Caki2 (cell line): Measurements from ENCODE around the gene NDUFA6. TPM values are rescaled to one million over a fixed set of nuclear protein-coding genes. Genes with fewer than 3 reads are reported as not detected.

Experiments
- DNase-seq: peaks from one replicate; pipeline ENCODE4 v3.0.0-alpha.2; 2015; ENCODE audit warnings: low read depth
- in situ Hi-C: cut with HindIII; loops from 2 replicates; pipeline ENCODE4 v1.10.0; 2016; ENCODE audit warnings: low sequenced_read_pairs, low pct_unique_long_range_greater_than_20kb, mixed read lengths
- total RNA-seq: library from RNA; depleted of rRNA; stranded (reverse); fragments of >200 nt; shearing (Covaris generic); gene quantifications from 2 replicates; pipeline ENCODE4 v1.2.3, GENCODE V29; 2014; ENCODE audit warnings: low replicate concordance; rRNA removed

NDUFA6 gene
- total RNA-seq, 1 experiment from 2014 or later = 109 TPM

DNA sequence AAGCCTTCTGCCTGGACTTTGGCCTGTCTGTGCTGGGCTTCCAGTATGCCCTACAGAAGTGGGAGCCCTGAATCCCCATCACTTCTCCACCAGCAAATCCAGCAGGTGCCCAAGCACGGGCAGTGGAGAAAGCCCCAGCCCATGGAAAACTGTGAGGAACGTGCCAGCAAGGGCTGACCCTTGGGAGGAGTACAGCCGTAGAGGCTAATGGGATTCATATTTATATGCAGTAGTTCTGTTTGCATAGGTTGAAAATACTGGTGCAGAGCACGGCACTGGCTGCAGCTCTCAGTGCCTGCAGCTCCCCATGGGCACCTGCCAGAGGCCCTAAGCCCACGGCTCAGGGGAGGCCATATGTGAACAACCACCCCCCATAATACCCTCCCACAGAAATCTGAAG is 30.1 kb downstream of the NDUFA6 start:
- in situ Hi-C loops = no loop called here
- DNase-seq = no peak

DNA sequence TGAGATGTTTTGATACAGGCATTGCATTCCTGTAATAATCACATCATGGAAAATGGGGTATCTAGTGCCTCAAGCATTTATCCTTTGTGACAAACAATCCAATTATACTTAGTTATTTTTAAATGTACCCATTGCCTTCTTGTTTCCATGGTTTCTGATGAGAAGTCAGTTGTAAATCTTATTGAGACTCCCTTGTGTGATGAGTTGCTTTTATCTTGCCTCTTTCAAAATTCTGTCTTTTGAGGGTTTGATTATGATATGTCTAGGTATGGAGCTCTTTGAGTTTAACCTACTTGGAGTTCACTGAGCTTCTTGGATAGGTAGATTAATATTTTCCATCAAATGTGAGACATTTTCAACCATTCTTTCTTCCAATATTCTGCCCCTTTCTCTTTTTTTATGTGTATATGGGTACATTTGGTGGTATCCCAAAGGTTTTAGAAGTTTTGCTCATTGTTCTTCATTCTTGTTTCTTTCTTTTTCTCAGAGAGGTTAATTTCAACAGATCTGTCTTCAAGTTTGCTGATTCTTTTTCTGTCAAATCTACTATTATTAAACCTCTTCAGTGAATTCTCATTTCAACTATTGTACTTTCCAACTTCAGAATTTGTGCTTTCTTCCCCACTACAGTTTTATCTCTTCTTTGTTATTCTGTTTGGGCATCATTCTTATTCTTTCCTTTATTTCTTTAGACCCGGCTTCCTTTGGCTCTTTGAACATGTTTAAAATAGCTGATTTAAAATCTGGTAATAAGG is 33.6 kb downstream of the NDUFA6 start:
- DNase-seq = no peak
- in situ Hi-C loops = no loop called here

DNA sequence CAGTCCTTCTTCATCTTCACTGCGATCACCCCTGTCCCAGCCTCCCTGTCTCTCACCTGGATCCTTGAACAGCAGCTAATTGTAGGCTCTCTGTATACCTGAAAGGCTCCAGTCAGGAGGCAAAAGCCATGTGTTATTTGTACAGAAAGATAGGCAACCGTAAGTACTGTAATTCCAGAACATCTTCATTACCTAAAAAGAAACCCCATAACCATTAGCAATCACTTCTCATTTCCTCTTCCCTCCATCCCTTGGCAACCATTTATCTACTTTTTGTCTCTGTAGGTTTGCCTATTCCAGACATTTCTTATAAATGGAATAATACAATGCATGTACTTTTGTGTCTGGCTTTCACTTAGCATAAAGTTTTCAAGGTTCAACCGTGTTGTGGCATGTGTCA is 37.8 kb downstream of the NDUFA6 start:
- in situ Hi-C loops = no loop called here
- no peak for DNase-seq

DNA sequence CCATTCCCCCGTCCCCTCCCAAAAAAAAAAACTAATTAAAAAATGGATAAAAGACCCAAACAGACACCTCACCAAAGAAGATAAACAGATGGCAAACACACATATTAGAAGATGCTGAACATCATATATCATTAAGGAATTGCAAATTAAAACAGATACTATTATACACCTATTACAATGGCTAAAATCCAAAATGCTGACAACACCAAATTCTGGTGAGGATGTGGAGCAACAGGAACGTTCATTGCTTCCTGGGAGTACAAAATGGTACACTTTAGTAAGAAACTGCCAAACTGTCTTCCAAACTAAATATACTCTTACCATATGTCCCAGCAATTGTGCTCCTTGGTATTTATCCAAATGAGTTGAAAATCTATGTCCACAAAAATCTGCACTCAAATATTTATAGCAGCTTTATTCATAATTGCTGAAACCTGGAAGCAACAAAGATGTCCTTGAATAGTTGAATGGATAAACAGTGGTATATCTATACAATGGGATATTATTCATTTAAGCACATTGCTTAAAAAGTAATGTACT is 39.9 kb downstream of the NDUFA6 start:
- in situ Hi-C loops = no loop called here
- DNase-seq = no peak

DNA sequence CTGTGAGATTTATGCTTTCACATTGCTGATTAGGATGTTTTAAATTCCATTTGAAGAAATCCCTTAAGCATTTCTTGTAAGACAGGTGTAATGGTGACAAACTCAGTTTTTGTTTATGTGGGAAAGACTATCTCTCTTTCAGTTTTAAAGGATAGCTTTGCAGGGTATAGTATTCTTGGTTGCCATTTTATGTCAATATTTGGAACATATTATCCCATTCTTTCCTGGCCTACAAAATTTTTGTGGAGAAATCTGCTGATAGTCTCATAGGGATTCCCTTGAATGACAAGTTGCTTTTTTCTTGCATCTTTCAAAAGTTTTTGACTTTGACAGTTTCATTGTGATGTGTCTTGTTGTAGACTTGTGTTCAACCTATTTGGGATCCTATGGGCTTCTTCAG is 48.8 kb downstream of the NDUFA6 start:
- DNase-seq = no peak
- in situ Hi-C loops = no loop called here

DNA sequence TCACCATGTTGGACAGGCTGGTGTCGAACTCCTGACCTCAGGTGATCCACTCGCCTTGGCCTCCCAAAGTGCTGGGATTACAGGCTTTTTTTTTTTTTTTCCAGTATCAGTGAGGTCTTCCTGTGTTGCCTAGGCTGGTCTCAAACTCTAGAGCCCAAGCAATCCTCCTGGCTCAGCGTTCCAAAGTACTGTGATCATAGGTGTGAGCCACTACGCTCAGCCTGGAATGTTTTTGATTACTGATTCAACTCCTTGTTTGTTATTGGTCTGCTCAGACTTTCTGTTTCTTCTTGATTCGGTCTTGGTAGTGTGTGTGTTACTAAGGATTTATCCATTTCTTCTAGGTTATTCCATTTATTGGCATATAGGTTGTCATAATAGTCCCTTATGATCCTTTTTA is 51.3 kb downstream of the NDUFA6 start:
- no peak for DNase-seq
- in situ Hi-C loops = no loop called here

Other genes with a start within 250 kb of the NDUFA6 start
- gene SHISA8, start 175.7 kb downstream of the NDUFA6 start, total RNA-seq = 0.78 TPM in 1 of 2 replicates, not detected in the other
- gene TNFRSF13C, start 164.0 kb downstream of the NDUFA6 start, total RNA-seq = 0.61 TPM in 1 of 2 replicates, not detected in the other
- gene CENPM, start 143.6 kb downstream of the NDUFA6 start, total RNA-seq = 72.2 and 118 TPM in 2 replicates
- gene SEPTIN3, start 121.3 kb downstream of the NDUFA6 start, total RNA-seq = 1.7 and 2.8 TPM in 2 replicates
- 3.2 and 35.9 TPM in 2 replicates for gene WBP2NL, start 92.0 kb downstream of the NDUFA6 start, total RNA-seq
- 41.4 and 63.2 TPM in 2 replicates for gene NAGA, start 20.0 kb downstream of the NDUFA6 start, total RNA-seq
- not detected in 2 replicates for gene PHETA2, start 16.5 kb downstream of the NDUFA6 start, total RNA-seq
- gene SMDT1, start 11.1 kb downstream of the NDUFA6 start, total RNA-seq = 18.9 and 19.9 TPM in 2 replicates
- not detected in 2 replicates for gene CYP2D6, start 40.0 kb upstream of the NDUFA6 start, total RNA-seq
- 16.9 and 21.3 TPM in 2 replicates for gene TCF20, start 179.9 kb upstream of the NDUFA6 start, total RNA-seq